ENCODE measurements around the gene HIPK2. TPM values are rescaled to one million over a fixed set of nuclear protein-coding genes. Genes with fewer than 3 reads are reported as not detected.

The HIPK2 gene
- total and polyA plus RNA-seq, 2 of the 4 experiments (the other 2 are of a cell fraction): 22.0 to 27.1 TPM

DNA sequence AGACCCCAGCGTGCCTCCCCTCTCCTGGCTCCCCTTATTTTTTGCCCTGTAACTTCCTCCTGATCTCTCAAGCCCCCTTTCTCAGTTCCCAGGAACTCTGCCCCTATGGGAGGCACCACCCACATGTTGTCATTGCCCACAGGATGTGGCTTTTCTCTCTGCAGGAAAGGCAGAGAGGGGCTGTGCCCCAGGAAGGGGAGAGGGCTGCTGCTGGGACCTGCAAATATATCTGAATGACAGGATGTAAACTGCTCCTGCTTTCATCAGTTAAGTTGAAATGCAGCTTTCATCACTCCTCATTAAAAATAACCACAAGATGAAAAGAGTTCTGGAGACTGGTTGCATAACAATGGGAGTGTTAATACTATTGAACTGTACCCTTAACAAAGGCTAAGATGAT lies 151.0 kb downstream of the HIPK2 start:
- Histone ChIP-seq H3K79me1 (ENCODE audit: low read depth in 1 of 2, low read length in 2 of 2) (peaks cover 42 to 80% of the 10 kb centered on the region in 2 experiments), H3K9ac (ENCODE audit: low read depth, low read length) (no peak overlapping the region), H4K8ac (ENCODE audit: low read depth in 2 of 2, low read length in 2 of 2) (no peak overlapping the region), H2BK15ac (ENCODE audit: low read depth, low read length) (no peak overlapping the region), H3K36me3 (ENCODE audit: control insufficient read depth, insufficient read depth, low read length) (peaks cover 76% of the 10 kb centered on the region), H3K14ac (replicated peaks; ENCODE audit: low read depth, low read length) (no peak overlapping the region), H3K4ac (ENCODE audit: low read depth, low read length) (no peak overlapping the region), H2AFZ (replicated peaks; ENCODE audit: low read length, poor library complexity) (no peak overlapping the region), H3K9me1 (ENCODE audit: insufficient read depth, low read length) (peaks cover 22% of the 10 kb centered on the region; the same call in 1 of the 2 replicates), H2BK20ac (ENCODE audit: low read depth, low read length) (no peak overlapping the region), H3K9me3 (ENCODE audit: control insufficient read depth, insufficient read depth, low read length) (no peaks in the 10 kb centered on the region), H2AK5ac (ENCODE audit: low read depth, low read length) (no peak overlapping the region), H3K4me2 (ENCODE audit: low read depth, low read length) (no peak overlapping the region), H3K18ac (ENCODE audit: low read depth, low read length) (no peak overlapping the region), H3K56ac (ENCODE audit: extremely low read depth, insufficient read depth, low read length) (no peak overlapping the region), H4K20me1 (ENCODE audit: insufficient read depth, low read length) (peaks cover 22% of the 10 kb centered on the region), H2AK9ac (replicated peaks; ENCODE audit: low read depth, low read length, poor library complexity) (peak overlapping the region; percentile 12), H3K4me1 (ENCODE audit: control insufficient read depth, insufficient read depth, low read length) (no peaks in the 10 kb centered on the region), H4K91ac (ENCODE audit: insufficient read depth, low read depth, low read length) (no peak overlapping the region), H3K27ac (ENCODE audit: insufficient read depth, low read length) (peak overlapping the region; percentile 16; the same call in 1 of the 2 replicates), H3K4me3 (ENCODE audit: insufficient read depth, low read depth, low read length) (no peak overlapping the region), H2BK5ac (ENCODE audit: low read depth, low read length, poor library complexity, severe bottlenecking) (no peak overlapping the region), H3K27me3 (ENCODE audit: control insufficient read depth, insufficient read depth, low read length) (no peaks in the 10 kb centered on the region), H2BK120ac (ENCODE audit: low read depth, low read length) (no peak overlapping the region), H3K23ac (ENCODE audit: low read depth, low read length) (no peak overlapping the region), H4K5ac (ENCODE audit: low read depth, low read length) (no peak overlapping the region)
- in situ Hi-C loops (cut with MboI; ENCODE audit: low sequenced_read_pairs) (no loop called here), intact Hi-C loops (cut with micrococcal nuclease) (no loop called here), dilution Hi-C loops (cut with HindIII; ENCODE audit: low sequenced_read_pairs, unreplicated experiment) (no loop called here)
- ChIA-PET CTCF (interaction anchor here (0.6 kb wide), 1 partner anchor 19 kb away, joined by 3 read pairs; no protein-coding TSS in a partner anchor), POLR2A (ENCODE audit: unreplicated experiment) (no interaction called here)
- TF ChIP-seq MAZ (IDR thresholded peaks at IDR 0.05; ENCODE audit: borderline replicate concordance, low read depth, low read length): no peak
- whole genome bisulfite sequencing, 2 experiments (ENCODE audit: extremely low coverage in 2 of 2, insufficient read length in 1 of 2): no CpG with 5 or more reads among the region's 1 CpG
- DNase-seq (no peak), ATAC-seq (ENCODE audit: low read depth) (no peak)
- no TSS peak for BruUV-seq (replicated peaks)

Measured in IMR-90 (cell line).